Limb (tissue), 2 donors: ENCODE results near the gene MEIOB.

ENCODE experiments used
- DNase-seq, 2 donors: peaks; one replicate each; pipeline ENCODE4 v3.0.0-alpha.2; 2016; ENCODE audit errors: extremely low spot score in 2 of 2

The MEIOB gene

GRCh38 chr16:1831186-1832075, 40.5 kb downstream of the MEIOB start:
- DNase-seq = no peak

DNA sequence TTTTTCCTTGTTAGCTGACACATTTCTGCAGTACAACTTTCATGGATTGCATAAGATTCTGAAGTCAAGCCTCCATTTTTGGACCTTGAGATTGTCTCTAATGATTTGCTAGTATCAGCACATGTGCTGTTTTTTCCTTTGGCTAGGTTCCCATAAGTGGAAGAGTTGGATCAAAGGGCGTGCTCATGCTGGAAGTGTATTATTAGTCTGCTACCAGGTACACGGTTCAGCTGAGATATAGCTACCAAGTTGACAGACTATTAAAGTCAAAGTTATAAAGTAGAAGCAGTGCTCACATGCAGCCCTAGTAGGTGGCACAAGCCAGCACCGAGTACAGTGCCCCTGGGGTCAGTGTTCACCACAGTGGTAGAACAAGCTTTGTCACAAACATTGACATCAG, 41.8 kb downstream of the MEIOB start:
- DNase-seq = no peak

- DNase-seq = no peak
Measured at GRCh38 chr16:1828645-1829410, 43.1 kb downstream of the MEIOB start.

- DNase-seq = peak; percentile 95 to 97
Measured at GRCh38 chr16:1826691-1827573, 45.0 kb downstream of the MEIOB start, which contains the start of the genes FAHD1 and HAGH. FAHD1 (plus strand) TSS chr16:1827206; CDS start chr16:1827239, 33 bp downstream. HAGH (minus strand) TSS chr16:1826825; CDS start chr16:1826787, 38 bp downstream.

- DNase-seq = no peak
Measured at GRCh38 chr16:1825864-1826690, 45.9 kb downstream of the MEIOB start.

DNA sequence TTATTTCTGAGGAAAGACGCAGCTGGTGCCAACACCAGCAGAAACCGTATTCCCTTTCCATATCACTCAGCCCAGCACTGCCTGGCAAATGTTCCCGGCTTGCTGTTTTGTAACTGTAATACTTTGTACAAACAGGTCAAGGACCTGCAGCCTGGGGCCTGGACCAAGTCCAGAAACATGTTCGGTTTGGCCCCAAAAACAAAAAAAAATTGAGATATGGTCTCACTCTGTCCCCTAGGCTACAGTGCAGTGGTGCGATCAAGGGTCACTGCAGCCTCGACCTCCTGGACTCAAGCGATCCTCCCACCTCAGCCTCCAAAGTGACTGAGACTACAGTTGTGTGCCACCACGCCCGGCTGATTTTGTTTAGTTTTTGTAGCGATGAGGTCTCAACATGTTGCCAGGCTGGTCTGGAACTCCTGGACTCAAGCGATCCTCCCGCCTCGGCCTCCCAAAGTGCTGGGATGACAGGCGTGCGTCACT, 46.5 kb downstream of the MEIOB start:
- no peak for DNase-seq

DNA sequence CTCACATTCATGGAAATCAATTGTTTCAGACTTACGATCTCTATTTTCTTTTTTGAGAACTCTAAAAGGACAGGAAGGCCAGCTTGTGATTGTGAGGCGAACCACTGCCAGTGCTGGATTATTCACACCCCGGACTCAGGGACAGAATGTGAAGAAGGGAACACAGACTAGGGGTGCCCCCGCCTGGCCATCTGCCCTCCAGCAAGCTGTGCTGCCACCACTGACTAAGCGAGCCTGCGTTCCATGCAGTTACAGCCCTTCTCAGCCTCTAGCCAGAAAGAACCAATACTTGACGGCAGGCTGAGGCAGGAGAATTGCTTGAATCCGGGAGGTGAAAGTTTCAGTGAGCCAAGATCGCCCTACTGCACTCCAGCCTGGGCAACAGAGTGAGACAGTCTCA, 48.1 kb downstream of the MEIOB start:
- DNase-seq = no peak

DNA sequence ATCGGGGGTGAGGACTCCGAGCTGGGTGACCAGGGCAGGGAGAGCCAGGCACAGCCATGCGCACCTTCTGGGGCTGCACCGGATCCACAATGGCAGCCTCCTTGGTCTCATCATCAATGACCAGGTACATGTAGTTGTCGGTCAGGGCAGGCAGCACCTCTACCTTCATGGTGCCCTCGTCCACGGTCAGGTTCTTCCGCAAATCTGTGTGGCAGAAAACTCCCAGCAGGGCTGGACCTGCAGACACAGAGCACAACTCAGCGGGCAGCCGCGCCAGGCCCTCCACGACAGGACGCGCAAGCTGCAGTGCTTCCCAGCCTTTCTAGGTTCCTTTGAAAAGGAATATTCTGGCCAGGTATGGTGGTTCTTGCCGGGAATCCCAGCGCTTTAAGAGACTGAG, 49.2 kb downstream of the MEIOB start:
- DNase-seq = no peak

- no peak for DNase-seq
Measured at GRCh38 chr16:1821861-1822611, 49.9 kb downstream of the MEIOB start.

DNA sequence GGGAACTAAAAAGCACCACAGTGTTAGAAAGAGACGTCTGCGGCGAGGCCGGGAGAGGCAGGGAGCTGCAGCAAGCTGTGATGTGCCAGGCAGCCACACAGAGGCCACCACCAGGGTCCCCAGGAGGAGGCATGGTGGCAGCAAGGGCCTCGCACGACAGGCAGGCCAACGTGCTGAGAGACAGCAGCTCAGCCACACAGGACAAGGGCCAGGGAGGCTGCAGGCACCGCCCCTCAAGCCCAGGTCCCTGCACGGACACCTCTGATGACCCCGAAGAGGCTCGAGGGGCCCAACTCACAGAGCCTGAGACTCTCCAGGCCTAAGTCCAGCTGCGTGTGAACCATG, 51.0 kb downstream of the MEIOB start:
- DNase-seq = no peak

DNA sequence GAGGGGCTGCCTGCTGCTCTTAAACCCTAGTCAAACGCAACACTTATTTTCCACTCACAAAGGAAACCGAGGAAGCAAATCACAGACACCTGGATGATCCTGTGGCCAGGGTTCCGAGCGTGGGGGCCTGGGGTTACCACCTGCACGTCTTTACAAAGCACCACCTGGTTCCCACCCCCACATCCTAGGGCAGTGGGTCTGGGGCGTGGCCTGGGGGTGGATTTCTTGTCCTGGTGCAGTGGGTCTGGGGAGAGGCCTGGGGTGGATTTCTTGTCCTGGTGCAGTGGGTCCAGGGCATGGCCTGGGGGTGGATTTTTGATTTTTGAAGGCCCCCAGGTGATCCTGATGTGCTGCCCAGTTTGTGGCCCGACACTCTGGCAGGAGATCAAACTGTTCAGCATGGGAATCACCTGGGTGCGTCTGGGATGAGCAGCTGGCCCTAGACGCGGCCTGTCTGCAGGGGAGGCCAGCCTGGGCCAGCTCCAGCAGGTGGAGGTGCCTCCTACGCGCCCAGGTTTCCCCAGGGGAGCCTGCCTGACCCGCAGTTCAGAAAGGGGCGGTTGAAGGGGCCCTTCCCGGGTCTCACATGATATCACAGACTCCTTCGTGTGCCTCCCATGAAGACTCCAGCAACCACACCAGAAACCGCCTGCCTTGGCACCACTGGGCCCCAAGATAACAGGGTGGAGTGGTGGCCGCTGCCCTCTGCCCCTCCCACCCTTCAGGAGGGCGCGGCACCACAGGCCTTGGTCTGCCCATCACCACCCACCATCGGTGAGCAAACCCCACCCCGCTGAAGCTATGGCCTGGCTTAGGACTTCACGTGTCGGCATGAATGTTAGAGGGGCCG, 51.6 kb downstream of the MEIOB start:
- DNase-seq = no peak

GRCh38 chr16:1819611-1820010, 52.4 kb downstream of the MEIOB start:
- DNase-seq = no peak

DNA sequence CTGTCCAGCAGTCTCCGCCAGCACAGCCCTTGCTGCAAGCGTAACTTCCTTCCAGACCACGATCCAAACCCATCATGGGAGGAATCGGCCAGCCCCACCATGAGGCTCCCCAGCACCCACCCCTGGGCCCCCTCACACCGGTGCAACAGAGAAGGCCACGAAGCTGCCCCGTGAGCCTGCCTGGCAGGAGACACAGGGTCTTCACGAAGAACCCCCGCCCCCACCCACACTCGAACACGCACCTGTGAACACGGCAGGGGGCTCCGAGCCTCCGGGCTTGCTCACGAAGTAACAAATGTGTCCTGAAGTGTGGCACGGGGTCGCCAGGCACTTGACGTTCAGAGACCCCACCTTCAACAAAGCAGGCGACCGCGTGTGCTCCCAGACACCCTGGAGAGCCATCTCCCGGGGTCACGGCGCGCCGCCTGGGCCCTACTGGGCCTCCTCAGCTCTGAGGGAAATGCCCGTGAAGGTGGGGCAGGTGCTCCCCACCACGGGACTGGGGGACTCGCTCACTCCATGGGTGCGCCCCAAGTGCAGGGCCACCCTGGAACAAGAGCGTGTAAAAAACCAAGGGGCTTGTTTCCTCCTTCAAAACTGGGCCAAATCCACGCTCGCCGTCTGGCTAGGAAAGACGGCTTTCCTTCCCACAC, 53.0 kb downstream of the MEIOB start:
- no peak for DNase-seq

DNA sequence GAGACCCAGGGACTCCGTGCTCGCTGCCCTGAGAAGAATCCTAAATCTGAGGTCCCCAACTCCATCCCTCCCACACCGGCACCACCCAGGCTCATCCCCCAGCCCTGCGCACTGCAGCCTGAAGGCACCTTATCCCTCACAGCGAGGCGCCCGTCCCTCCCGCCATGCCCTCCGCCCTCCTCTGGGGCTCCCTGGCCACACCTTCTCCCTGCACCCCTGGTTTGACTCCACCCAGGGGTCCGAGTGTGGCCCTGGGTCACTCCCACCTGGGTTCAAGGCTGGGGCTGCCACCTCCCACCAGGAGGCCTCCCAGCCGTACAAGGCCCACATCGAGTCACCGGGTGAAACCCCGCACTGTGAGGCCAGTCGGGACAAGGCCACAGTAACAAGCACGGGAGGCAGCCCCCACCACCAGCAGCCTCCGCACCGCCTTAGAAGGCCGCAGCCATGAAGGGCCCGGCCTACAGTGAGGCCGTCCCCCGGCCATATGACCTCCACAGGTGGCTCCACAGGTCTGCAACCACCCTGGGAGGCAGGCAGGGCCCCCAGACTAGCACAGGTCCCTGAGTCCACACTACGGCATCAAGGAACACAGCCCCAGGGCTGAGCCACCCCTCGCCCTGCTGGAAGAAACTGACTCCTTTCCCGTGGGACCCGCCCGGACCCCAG, 53.6 kb downstream of the MEIOB start:
- no peak for DNase-seq

GRCh38 chr16:1817716-1818115, 54.2 kb downstream of the MEIOB start:
- DNase-seq = no peak

DNA sequence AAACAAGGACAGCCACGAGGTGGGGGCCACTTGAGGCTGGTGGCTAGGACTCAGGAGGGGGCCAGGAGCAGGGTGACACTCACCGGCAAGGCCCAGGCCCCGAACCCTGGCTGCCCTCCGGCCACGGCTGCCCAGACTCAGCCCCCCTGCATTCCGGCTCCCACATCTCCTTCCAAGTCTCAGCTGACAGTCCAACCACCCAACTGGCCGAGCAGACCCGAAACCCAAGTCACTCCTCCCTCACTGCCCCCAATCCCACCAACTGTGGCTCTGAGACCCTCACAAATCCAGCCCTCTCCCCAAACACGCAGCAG, 54.7 kb downstream of the MEIOB start:
- no peak for DNase-seq

GRCh38 chr16:1816396-1817275, 55.3 kb downstream of the MEIOB start:
- no peak for DNase-seq
